K562 (cell line): ENCODE measurements around the gene SORCS2.

Experiments
- CBX8 ChIP-seq: fragments of 200-600 bp; sonication (generic); IDR thresholded peaks from 2 replicates; pipeline ENCODE4 v1.6.1; 2012; ENCODE audit warnings: borderline replicate concordance, mixed run types, low read depth, mild to moderate bottlenecking, moderate library complexity, mixed read lengths, low read length, control low read depth, inconsistent platforms; ENCODE audit not compliant: poor library complexity, severe bottlenecking; ENCODE audit errors: extremely low read depth
- EZH2 ChIP-seq: IDR thresholded peaks from 2 replicates; pipeline ENCODE4 v1.6.1; 2012; ENCODE audit warnings: low read depth, mild to moderate bottlenecking, inconsistent platforms, low read length, borderline replicate concordance
- FIP1L1 ChIP-seq: fragments of 200-400 bp; formaldehyde crosslinking; IDR thresholded peaks from 2 replicates; pipeline ENCODE4 v1.6.1; 2018; ENCODE audit warnings: mild to moderate bottlenecking, low read depth, low read length; ENCODE audit not compliant: poor library complexity, severe bottlenecking
- GTF3C2 ChIP-seq: IDR thresholded peaks from 3 replicates; pipeline ENCODE4 v1.6.1; 2011; ENCODE audit warnings: borderline replicate concordance, mild to moderate bottlenecking, moderate library complexity; ENCODE audit not compliant: insufficient read length; ENCODE audit errors: extremely low read depth
- ZNF282 ChIP-seq: sonication (generic); formaldehyde crosslinking; IDR thresholded peaks from 2 replicates; pipeline ENCODE4 v1.8.1; 2023; ENCODE audit warnings: missing genetic modification reagents
- ZNF318 ChIP-seq, 2 experiments: fragments of 450-650 bp; IDR thresholded peaks; 2 replicates each; pipeline ENCODE4 v1.6.1; 2016; ENCODE audit warnings: mild to moderate bottlenecking in 2 of 2, borderline replicate concordance in 1 of 2, low read depth in 1 of 2, moderate library complexity in 1 of 2

- TF ChIP-seq EZH2 = no peak
- TF ChIP-seq CBX8 = no peak
- TF ChIP-seq FIP1L1 = no peak
- no peak for TF ChIP-seq ZNF318 (IDR thresholded peaks at IDR 0.05; ENCODE audit: borderline replicate concordance in 1 of 2, low read depth in 1 of 2)
- no peak for TF ChIP-seq GTF3C2
- no peak for TF ChIP-seq ZNF282 (CRISPR knock-in tag)
Observed at GRCh38 chr4:7481227-7481626, 288.9 kb downstream of the SORCS2 start.
